HG03025 (cell line): ENCODE results near the gene TBC1D32.
"Not testable (repeated sequence)": the region's sequence is repeated elsewhere in the genome, so short reads cannot be mapped to it uniquely, and the experiment has no call there.

ENCODE experiments used
- ATAC-seq: cut with Tn5 transposase; IDR thresholded peaks from one replicate; pipeline ENCODE4 v1.9.1; 2021; ENCODE audit warnings: mild to moderate bottlenecking, moderate library complexity; ENCODE audit not compliant: unreplicated experiment, low FRiP score

TBC1D32 gene

DNA sequence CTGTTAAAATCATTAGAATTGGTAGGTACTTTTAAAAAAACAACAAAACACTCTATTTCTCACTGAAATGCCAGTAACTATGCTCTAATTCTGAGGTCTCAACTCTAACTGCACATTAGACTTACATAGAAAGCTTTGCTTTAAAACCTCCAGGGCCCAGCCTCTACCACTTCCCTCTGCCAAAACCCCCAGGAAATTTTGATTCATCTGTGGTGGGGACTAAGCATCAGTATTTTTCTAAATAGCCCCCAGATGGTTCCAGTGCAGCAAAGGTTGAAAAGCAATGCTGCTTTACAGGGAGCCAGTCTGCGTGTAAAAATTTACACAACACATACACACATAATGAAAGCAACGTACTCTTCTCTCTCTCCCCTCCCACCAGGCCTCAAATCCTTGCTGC, 3.8 kb downstream of the TBC1D32 start:
- ATAC-seq: no peak

DNA sequence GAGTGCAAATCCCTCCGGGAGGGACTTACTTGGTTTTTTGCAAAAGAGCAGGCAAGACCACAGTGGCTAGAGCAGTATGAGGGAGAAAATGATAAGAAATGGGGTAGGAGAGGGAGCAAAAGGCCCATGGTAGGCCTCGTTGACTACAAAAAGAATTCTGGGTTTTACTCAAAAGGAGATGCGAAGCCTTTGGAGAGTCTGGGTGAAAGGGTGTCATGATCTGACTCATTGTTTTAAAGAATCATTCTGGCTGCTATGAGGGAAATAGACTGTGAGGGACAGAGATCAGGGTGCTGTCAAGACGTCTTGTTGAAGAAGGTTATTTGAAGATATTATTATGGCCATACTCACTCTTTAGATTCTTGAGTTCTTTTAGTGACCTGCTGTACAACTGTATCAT, 13.0 kb downstream of the TBC1D32 start:
- no peak for ATAC-seq

DNA sequence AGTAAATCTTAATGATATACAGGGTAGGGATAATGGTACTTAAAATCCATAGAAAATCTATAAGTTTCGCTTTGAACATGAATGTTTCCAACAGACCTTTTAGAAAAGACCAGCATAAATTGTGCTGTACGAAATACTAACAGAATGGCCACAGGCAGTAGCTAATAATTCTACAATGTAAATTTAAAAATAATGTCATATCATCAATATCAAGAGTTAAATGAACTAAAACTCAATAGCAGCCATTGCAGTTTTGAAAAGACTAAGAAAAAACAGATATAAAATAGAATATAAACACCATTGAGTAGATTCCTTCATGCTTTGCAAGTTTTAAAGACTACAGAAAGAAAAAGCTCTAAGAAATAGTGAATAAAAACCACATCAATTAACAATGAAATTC, 14.7 kb downstream of the TBC1D32 start:
- ATAC-seq: no peak

DNA sequence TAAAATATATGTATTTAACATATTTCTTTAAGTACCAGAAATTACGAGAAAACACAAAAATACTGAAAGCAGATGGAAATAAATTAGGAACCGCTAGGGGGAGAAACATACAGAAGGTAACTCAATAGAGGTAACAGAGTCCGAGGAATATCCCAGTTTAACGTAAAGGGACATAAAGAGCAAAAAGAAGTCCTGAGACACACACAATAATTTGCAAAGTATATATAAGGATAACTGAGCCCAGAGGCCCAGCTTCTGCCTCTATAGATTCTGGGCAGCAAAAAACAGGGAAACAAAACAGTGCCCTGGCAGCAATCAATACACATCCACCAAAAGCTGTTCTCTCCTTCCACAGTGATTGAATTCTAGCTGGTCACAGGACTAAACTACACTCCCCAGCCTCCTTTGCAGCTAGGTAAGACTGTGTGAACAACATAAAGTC, 15.1 kb downstream of the TBC1D32 start:
- ATAC-seq: no peak

DNA sequence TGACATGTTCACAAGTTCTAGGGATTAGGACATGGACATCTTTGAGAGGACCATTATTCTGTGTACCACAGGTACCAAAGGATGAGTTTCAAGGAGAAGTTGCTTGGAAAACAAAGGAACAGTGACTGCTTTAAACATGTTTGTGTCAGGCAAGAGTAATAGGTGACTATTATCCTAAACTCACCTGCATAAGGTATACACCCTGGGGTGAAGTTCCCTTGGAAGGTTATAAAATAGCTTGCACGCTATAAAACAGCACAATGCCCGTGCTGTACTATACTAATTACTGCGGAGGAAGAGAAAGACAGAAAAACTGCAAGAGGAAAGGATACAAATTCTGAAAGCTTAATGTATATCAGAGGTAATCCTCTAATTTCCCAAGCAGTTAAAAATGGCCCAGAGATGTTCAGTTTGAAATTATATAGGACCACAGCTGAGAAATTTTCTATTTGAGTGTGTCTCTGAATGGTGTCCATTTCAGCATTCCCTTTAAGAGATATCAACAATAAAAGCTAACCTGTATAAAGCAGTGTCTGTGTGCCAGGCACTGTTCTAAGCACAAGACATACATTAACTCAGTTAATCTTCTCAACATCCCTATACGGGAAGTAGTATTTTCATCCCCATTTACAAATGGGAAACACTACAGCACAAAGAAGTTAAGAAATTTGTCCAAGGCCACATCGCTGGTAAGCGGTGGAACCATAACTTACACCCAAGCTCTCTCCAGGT, 19.7 kb downstream of the TBC1D32 start:
- no peak for ATAC-seq

DNA sequence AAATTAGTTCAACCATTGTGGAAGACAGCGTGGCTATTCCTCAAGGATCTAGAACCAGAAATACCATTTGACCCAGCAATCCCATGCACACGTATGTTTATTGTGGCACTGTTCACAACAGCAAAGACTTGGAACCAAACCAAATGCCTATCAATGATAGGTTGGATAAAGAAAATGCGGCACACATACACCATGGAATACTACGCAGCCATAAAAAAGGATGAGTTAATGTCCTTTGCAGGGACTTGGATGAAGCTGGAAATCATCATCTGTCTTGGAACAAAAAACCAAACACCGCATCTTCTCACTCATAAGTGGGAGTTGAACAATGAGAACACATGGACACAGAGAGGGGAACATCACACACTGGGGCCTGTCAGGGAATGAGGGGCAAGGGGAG, 22.5 kb downstream of the TBC1D32 start:
- ATAC-seq: not testable (repeated sequence)

DNA sequence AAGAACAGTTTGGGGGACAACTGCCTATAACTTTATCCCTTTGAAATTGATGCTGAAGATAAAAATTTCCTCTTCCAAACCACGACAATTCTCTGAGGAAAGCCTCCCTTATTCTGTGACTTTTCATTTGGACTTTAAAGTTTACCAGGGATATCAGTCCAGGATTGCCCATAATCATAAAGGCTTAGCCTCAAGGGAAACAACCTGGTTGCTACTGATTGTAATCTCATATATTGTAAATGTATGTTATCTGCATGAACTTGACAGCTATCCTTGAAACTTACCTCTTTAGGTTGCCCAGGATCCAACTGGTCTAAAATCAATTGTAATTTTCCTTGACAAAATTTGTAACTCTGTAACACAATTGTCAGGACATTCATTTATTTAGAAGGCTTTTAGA, 23.8 kb downstream of the TBC1D32 start:
- ATAC-seq: no peak

DNA sequence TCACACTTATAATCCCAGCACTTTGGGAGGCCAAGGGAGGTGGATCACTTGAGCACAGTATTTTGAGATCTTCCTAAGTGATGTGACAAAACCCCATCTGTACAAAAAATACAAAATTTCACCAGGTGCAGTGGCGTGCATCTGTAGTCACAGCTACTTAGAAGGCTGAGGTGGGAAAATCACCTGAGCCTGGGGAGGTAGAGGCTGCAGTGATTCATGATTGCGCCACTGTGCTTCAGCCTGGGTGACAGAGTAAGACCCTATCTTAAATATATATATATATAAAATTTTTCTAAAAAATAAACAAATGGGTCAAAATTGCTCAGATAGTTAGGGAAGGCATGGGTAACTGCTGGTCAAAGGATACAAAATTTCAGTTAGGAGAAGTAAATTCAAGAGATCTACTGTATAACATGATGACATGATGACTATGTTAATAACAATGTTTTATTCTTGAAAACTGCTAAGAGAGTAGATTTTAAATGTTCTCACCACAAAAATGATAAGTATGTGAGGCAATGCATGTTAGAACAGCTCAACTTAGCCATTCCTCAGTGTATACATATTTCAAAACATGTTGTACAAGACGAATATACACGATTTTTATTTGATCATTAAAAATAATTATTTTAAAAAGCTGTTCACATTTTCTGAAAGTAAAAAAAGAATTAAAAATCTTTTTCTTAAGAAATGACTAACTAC, 24.4 kb downstream of the TBC1D32 start:
- ATAC-seq: no peak

DNA sequence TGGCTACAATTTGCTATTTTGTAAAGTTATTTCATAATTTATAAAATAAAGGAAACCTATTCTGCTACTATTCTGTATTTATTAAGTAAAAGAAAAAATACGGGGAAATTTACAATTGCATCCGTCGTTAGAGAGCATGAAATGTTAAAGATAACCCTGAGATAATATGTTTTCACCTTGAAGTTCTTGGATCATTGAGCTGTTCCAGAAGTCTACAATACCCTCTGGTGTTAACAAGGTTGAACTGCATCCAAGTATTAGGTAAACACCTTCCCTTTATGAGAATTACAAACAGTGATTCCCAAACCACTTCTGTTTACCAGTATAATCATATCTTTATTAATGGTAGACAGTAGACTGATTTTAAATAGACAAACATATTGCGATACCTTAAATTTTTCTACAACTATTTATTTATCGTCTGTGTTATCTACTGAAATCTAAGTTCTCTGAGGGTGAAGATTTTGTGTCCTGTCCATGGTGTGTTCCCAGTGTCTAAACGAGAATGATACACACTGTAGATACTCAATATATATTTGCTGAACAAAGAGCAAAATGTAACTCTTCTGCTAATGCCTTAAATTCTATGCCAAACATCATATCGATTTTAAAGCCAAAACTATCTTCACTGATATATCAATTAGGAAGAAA, 28.2 kb downstream of the TBC1D32 start:
- peak; percentile 68 for ATAC-seq

DNA sequence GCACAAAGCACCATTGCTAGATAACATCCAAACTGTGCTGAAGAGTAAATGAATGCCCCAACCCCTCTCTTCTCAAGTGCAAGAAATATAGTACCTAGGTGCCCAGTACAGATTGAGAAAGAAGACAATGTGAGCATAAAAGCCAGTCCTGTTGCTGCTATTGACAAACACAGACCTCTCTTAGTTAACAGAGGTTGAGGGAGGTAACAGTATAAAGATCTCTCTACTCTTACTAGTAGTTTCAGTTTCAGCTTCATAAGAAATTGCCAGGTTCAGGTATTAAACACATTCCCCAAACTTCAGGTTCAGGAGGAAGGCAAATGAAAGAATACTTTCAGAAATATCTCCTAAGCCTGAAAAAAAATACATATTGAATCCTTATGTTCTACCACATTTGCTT, 31.4 kb downstream of the TBC1D32 start:
- ATAC-seq: peak; percentile 82

DNA sequence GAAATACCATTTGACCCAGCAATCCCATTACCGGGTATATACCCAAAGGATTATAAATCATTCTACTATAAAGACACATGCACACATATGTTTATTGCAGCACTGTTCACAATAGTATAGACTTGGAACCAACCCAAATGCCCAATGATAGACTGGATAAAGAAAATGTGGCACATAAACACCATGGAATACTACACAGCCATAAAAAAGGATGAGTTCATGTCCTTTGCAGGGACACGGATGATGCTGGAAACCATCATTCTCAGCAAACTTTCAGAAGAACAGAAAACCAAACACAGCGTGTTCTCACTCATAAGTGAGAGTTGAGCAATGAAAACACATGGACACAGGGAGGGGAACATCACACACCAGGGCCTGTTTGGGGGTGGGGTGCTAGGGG, 33.1 kb downstream of the TBC1D32 start:
- ATAC-seq: not testable (repeated sequence)

DNA sequence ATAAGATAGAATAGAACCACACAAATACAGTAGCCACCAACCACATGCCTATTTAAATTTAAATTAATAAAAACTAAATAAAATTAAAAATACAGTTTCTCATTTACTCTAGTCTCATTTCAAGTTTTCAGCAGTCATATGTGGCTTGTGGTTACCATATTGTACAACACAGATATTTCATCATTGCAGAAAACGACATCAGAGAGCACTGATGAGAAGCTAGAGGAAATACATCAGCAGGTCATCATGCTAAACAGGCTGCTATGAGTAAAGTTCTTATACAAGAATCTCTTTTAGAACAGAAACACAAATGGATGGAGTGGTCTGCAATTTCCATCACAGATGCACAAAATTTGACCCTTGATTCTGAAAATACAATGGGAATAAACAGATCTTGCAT, 36.6 kb downstream of the TBC1D32 start:
- ATAC-seq: no peak

DNA sequence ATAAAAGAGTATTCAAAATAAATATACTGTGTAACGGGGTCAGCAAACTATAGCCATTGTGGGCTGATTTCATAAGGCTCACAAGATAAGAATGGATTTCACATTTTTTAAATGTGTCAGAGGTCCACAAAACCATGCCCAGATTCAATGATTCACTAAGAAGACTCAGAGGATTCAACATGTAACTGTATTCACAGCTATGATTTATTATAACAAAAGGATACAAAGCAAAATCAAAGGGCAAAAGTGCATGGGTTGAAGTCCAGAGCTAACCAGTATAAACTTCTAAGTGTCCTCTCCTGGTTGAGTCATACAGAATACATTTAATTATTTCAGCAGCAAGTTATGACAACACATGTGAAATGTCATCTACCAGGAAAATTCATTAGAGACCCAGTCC, 49.2 kb downstream of the TBC1D32 start:
- no peak for ATAC-seq

DNA sequence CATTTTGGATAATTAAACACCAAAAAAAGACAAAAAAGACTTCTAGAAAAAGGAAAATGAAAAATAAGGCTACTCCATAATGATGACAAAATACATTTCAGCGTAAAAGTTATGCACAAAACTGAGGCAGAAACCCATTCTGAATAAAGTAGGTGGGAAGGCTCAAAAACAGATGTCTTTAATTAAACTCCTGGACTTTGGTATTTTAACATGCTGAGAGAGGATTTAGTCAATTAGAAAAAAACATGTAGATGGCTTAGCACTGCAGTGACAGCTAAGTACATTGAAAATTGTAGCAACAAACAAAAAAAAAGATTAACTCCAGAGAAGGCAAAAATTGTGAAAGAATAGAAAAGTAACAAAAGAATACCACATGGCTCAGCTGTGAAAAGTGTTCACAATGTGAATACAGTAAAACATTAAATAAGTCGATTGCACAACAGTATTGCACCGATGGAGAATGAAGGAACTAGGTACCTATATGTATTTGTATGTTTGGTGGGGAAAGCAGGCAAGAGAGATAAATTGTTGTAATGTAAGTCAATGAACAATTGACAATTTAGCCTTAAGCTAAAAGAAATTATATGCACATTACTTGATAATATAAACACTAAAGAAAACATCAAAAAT, 59.5 kb downstream of the TBC1D32 start:
- ATAC-seq: no peak

DNA sequence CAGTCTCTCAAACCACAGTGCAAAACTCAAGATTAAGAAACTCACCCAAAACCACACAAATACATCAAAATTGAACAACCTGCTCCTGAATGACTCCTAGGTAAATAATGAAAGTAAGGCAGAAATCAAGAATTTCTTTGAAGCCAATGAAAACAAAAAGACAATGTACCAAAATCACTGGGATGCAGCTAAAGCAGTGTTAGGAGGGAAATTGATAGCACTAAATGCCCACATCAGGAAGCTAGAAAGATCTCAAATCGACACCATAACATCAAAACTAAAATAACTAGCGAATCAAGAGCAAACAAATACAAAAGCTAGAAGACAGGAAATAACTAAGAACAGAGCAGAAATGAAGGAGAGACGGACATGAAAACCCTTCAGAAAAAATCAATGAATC, 70.5 kb downstream of the TBC1D32 start:
- no peak for ATAC-seq

DNA sequence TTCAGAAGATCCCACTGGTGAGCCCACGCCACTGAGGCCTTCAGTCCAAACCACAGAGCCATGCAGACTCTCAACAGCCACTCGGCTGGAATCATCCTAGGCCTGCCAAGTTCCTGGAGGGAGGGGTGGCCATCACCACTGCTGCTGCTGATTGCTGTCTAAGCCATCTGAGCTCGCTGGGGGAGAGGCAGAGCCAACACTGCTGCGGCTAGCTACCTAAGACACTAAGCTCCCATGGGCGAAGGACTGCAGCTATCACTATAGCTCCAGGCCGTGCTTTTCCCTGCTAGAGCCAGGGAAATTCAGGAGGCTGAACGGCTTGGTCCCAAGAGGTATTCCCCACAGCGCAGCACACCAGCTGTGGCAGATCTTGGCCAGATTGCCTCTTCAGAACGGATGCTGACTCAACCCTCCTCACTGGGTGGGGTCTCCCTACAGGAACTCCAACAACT, 73.6 kb downstream of the TBC1D32 start:
- no peak for ATAC-seq

DNA sequence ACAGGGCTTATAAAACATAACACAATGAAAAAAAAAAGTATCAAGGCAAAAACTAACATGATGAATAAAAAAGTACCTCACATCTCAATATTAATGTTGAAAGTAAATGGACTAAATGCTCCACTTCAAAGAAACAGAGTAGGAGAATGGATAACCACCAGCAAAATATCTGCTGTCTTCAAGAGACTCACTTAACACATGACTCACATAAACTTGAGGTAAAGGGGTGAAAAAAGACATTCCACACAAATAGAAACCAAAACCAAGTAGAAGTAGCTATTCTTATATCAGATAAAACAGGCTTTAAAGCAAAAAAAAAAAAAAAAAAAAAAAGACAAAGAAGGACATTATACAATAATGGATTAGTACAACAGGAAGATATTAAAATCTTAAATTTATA, 86.9 kb downstream of the TBC1D32 start:
- ATAC-seq: no peak

DNA sequence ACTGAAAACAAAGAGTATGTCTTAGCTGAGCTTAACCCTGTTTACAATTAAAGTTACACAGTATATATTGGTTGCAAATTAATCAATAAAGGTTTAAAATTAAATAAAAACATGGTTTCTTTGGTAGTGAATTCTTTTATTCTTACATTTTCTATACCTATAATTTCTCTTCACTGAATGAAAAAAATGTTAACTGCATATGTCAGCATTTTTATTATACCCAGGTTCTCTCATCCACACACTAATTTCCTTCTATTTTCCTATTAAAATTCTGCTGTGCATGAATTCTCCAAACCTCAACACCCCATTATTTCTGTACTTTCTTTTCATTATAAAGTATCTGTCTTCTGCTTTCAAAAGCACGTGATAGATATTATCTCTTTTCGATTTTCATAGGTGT, 91.9 kb downstream of the TBC1D32 start:
- no peak for ATAC-seq

DNA sequence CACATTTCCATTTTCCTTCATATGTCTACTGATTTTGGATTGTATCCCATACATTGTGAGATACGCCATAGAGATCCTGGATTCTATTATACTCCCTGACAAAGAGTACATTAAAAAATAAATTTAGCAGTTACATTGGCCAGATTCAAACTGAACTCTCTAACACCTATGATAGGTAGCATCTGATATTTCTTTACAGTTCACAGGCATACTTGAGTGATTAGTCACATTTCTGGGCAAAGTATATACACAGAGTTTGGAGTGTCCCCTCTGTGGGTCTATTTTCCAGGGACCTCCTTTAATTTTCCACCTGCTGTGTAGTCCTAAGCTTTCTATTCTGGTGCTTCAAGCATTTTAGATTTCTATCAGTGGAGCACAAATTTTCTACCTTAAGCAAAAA, 96.4 kb downstream of the TBC1D32 start:
- no peak for ATAC-seq

DNA sequence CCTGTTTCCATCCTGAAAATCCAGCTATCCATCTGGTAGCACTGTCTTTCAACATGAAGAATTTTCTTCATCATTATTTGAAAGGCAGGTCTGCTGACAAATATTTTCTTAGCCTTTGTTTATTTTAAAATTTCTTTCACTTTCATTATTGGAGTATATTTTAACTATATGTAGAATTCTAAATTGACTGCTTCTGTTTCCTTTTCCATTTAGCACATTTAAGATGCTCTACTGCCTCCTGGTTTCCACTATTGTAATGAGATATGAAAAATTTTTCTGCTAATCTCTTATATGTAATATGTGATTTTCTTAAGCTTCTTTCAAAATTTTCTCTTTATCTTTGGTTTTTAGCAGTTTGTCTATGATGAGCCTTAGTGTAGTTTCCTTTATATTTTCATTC, 97.3 kb downstream of the TBC1D32 start:
- no peak for ATAC-seq

DNA sequence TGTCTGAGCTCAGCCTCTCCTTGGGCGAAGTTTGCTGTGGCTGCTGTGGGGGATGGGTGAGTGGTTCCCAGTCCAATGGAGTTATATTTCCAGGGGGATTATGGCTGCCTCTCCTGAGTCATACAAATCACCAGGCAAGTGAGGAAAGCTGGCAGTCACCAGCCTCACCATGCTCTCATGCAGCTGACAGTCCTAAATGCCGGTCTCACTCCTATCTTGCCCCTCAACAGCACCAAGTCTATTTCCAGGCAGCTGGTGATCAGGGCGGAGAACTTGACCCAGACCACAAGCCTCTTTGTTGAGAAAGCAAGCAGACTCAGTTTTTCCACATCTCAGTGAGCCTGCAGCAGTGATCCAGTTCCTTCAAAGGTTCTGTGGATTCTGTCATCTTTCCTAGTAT, 98.9 kb downstream of the TBC1D32 start:
- ATAC-seq: no peak
